NCI-H2196 treated with DMSO at 0.1 percent for 48 hours (cell line): ENCODE measurements around the gene TOPAZ1.

Source experiments
- DNase-seq: peaks from one replicate; lab custom pipeline; 2025; ENCODE audit not compliant: unreplicated experiment; lab: John Stamatoyannopoulos, UW

TOPAZ1 gene

DNA sequence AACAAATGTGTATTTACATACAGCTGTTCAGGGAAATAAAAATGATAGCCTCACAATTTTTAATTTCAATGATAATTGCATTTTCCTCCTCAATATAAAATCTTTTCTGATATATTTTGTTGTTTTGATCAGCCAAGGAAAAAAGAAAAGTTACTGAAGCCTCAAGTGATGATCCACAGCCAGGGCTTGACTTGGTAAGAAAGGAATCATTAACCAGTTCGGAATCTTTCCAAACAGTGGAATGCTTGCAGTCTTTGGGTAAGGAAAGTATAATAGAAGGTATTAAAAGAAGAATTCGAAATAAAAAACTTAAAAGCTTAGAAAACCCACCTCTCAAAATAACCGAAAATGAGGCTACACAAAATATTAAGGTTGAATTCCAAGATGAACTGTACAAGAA is 1.0 kb downstream of the TOPAZ1 start:
- DNase-seq: no peak

DNA sequence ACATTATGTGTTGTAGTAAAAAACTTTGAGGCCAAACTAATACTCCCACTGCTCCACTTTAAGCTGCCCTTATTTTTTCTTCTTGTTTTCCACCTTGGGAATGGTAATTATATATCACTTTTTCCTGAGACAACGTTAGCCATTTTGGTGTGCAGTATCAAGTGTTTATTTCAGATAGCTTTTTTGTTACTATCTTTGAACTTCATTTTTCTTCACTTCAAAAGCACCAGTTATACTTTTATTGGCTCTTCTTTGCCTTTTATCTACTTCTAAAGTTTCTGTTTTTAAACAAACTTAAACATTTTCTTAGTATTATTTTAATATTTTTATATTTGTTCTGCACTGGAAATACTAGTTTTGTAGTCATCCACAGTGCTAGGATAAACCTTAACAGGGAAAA is 6.5 kb downstream of the TOPAZ1 start:
- no peak for DNase-seq

GRCh38 chr3:44252332-44252959 is 10.8 kb downstream of the TOPAZ1 start:
- DNase-seq: no peak

GRCh38 chr3:44259404-44259803 is 17.7 kb downstream of the TOPAZ1 start:
- DNase-seq: no peak

DNA sequence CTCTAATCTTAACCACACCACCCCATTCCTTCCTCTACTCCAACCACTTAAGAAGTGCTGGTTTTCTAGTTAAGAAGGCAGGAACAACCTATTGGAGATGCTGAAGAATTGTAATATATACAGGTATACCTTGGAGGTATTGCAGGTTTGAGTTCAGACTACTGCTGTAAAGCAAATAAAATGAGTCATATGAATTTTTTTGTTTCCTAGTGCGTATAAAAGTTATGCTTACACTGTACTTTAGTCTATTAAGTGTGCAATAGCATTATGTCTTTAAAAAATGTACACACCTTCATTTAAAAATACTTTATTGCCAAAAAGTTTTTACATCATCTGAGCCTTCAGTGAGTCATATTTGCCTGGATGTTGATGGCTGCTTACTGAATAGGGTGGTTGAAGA is 22.5 kb downstream of the TOPAZ1 start:
- DNase-seq: no peak

DNA sequence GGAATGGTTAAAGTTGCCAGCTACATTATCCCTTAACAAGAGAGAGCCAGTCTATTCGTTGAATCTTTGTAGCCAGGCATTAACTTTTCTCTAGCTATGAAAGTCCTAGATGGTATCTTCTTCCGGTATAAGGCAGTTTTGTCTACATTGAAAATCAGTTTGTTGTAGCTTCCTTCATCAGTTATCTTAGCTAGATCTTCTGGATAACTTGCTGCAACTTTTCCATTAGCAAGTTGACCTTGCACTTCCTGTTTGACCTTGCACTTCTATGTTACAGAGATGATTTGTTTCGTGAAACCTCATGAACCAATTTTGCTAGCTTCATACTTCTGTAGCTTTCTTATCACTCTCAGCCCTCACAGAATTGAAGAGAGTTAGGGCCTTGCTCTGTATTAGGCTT is 24.1 kb downstream of the TOPAZ1 start:
- DNase-seq: no peak

GRCh38 chr3:44272191-44272590 is 30.5 kb downstream of the TOPAZ1 start:
- no peak for DNase-seq

DNA sequence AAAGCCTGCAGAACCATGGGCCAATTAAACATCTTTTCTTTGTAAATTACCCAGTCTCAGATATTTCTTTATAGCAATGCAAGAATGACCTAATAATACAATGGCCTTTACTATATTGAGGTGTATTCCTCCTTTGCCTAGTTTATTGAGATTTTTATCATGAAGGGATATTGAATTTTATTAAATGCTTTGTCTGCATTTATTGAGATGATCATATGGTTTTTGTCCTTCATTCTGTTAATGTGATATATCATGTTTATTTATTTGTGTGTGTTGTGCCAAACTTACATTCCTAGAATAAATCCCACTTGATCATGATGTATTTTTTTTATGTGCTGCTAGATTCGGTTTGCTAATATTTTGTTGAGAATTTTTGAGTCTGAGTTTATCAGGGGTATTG is 36.2 kb downstream of the TOPAZ1 start:
- DNase-seq: no peak

DNA sequence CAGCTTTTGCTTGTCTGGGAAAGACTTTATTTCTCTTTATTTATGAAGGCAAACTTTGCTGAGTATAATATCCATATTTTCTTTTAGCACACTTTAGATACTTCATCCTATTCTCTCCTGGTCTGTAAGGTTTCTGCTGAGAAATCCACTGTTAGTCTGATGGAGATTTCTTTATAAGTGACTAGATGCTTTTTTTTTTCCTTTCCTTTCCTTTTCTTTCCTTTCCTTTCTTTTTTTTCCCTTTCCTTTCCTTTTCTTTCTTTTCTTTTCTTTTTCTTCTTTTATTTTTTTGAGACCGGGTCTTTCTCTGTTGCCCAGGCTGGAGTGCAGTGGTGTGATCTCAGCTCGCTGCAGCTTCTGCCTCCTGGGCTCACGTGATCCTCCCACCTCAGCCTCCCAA is 38.4 kb downstream of the TOPAZ1 start:
- no peak for DNase-seq

DNA sequence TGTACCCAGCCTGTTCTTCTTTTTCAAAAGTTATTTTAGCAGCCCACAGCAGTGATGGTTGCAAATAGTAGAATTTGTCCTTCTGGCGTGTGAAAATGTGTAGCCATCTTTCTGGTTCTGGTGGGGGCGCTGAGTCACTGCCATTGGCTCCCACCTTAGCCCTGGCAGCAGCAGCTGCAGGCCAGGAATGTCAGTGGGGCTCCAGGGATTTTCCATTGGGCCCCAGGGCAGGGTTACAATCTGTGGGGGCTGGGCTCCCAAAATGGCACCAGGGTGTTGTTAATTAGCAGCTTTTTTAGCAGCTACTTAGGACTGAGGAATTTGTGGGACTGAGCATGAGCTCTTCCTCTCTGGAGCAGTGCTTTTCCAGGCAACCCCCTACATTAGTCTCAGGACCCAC is 38.9 kb downstream of the TOPAZ1 start:
- DNase-seq: no peak

GRCh38 chr3:44284949-44285348 is 43.3 kb downstream of the TOPAZ1 start:
- DNase-seq: no peak

GRCh38 chr3:44289882-44290462 is 48.3 kb downstream of the TOPAZ1 start:
- no peak for DNase-seq

DNA sequence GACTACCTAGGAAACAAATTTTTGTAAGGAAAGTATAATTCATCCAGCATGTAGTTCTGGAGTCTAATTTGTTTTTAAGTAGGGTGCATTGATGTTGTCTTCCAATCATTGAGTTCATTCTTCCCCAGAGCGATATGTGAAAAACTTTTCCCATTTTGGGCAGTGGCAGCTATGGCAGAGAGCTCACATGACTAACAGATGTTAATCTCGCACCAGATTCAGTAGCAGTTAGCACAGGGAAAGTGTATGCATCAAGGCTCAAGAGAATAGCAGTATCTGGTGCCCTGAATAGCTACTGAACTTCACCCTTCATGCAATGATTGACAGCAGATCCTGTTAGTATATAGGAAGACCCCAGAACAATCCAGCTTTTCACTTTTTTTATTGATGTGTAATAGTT is 50.6 kb downstream of the TOPAZ1 start:
- no peak for DNase-seq

DNA sequence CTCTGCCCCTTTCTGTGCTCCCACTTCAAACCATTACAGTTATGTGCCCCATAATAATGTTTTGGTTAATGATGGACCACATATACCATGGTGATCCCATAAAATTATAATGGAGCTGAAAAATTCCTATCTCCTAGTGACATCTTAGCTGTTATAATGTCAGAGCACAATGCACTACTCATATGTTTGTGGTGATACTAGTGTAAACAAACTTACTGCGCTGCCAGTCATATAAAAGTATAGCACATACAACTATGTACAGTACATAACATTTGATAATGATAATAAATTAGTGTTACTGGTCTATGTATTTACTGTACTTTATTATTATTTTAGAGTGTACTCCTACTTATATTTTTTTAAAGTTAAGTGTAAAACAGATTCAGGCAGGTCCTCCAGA is 51.3 kb downstream of the TOPAZ1 start:
- no peak for DNase-seq

GRCh38 chr3:44297255-44297654 is 55.6 kb downstream of the TOPAZ1 start:
- DNase-seq: no peak

DNA sequence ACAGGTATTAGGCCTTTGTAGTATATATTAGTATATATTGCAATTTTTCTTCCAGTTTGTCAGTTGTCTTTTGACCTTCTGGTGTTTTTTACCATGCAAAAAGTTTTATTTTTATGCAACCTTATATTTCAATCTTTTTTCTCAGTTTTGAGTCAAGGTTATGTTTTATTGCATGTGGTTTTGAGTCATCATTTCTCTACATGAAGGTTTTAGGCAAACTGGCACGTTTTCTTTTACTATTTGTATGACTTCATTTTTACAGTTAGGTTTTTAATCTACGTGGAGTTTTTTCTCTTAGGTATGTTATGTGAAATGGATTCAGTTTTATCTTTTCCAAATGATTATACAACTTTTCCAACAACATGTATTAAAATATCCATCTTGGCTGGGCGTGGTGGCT is 60.1 kb downstream of the TOPAZ1 start:
- no peak for DNase-seq

- no peak for DNase-seq
Measured at GRCh38 chr3:44309500-44309899, 67.8 kb downstream of the TOPAZ1 start.

GRCh38 chr3:44318891-44319311 is 77.2 kb downstream of the TOPAZ1 start:
- DNase-seq: no peak

GRCh38 chr3:44321335-44321734 is 79.6 kb downstream of the TOPAZ1 start:
- no peak for DNase-seq

GRCh38 chr3:44323341-44323955 is 81.8 kb downstream of the TOPAZ1 start:
- DNase-seq: peak; percentile 10

- no peak for DNase-seq
Measured at GRCh38 chr3:44324584-44324983, 82.9 kb downstream of the TOPAZ1 start.

DNA sequence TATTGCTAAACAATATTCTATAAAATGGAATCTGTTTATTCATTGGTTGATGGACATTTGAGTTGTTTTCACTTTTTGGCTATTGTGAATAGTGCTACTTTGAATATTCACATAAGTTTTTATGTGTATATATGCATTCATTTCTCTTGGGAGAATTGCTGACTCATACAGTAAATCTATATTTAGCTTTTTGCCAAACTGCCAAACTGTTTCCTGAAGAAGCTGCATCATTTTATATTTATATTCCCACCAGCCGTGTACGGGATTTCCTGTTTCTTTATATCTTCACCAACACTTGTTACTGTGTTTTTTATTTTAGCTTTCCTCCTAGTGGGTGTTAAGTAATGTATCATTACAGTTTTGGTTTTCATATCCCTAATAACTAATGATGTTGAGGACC is 84.3 kb downstream of the TOPAZ1 start:
- no peak for DNase-seq

DNA sequence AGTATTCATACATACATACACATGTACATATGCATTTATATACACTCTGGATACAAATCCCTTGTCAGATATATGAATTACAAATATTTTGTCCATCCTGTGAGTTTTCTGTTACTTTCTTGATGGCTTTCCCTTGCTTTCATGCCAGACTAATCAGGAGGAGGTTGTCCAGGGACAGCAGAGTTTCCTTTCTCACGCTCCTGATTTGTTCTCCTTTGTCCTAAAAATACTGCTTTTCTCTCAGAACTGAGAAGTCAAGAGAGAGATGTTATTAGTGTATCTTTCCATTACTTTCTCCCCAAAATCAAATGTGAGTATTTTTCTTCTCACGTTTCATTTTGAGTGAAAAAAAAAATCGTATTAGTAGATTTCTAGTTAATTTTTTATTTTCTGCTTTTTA is 84.8 kb downstream of the TOPAZ1 start:
- DNase-seq: no peak
